B cell (primary cell): ENCODE results near the gene INSYN2A.

Experiments
- CTCF ChIP-seq: fragments of 200-600 bp; IDR thresholded peaks from one replicate; pipeline ENCODE4 v1.8.0; 2022; ENCODE audit warnings: antibody characterized with exemption, mild to moderate bottlenecking
- EZH2 ChIP-seq: IDR thresholded peaks from 2 replicates; pipeline ENCODE4 v1.6.1; 2012; ENCODE audit warnings: borderline replicate concordance, low read depth, mild to moderate bottlenecking, moderate library complexity, low read length; ENCODE audit not compliant: insufficient read depth, poor library complexity, severe bottlenecking

GRCh38 chr10:127146661-127147060 lies 49.7 kb downstream of the INSYN2A start:
- no peak for TF ChIP-seq CTCF
- no peak for TF ChIP-seq EZH2
